Germinal center (tissue), 1 donor: Measurements from ENCODE around the gene DTNBP1.

Source experiments
- DNase-seq: peaks from one replicate; pipeline ENCODE4 v3.0.0; 2012; ENCODE audit warnings: mixed read lengths, low spot score

Gene DTNBP1

GRCh38 chr6:15481390-15482291 is 181.2 kb downstream of the DTNBP1 start:
- DNase-seq = no peak

- DNase-seq = no peak
Measured at GRCh38 chr6:15480525-15480924, 182.3 kb downstream of the DTNBP1 start.

GRCh38 chr6:15479761-15480160 is 183.1 kb downstream of the DTNBP1 start:
- no peak for DNase-seq

- no peak for DNase-seq
Measured at GRCh38 chr6:15477746-15478145, 185.1 kb downstream of the DTNBP1 start.

- no peak for DNase-seq
Measured at GRCh38 chr6:15476631-15477380, 186.0 kb downstream of the DTNBP1 start.

- DNase-seq = no peak
Measured at GRCh38 chr6:15475872-15476271, 187.0 kb downstream of the DTNBP1 start.

- no peak for DNase-seq
Measured at GRCh38 chr6:15475261-15475660, 187.6 kb downstream of the DTNBP1 start.

GRCh38 chr6:15474196-15474595 is 188.6 kb downstream of the DTNBP1 start:
- DNase-seq = no peak

- DNase-seq = no peak
Measured at GRCh38 chr6:15473741-15474161, 189.1 kb downstream of the DTNBP1 start.

GRCh38 chr6:15473174-15473573 is 189.7 kb downstream of the DTNBP1 start:
- DNase-seq = no peak
